Stimulated activated CD4-positive, alpha-beta T cell treated with anti-CD3 and anti-CD28 coated beads, Interleukin-12 subunit alpha, Interleukin-12 subunit beta, amount 100 ng/mL, for 24 hours (primary cell): ENCODE data around the gene DNAJB4.

Source experiments
- DNase-seq, 2 experiments: peaks; one replicate each; pipeline ENCODE4 v3.0.0-alpha.2; 2020; ENCODE audit warnings: low read depth in 2 of 2

Gene DNAJB4

DNA sequence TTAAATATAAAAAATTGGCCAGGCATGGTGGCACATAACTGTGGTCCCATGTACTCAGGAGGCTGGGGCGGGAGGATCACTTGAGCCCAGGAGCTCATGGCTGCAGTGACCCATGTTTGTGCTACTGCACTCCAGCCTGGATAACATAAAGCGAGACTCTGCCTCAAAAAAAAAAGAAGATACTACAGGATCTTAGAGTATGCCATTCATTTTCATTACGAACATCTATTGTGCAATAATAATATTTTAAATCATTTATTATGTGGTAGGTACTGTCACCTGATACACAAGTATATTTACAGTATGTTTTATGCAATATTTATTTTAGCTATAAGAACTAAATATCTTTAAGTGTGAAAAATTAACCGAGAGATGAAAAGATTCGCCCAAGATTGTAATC lies 31.7 kb downstream of the DNAJB4 start:
- DNase-seq, result no peak

DNA sequence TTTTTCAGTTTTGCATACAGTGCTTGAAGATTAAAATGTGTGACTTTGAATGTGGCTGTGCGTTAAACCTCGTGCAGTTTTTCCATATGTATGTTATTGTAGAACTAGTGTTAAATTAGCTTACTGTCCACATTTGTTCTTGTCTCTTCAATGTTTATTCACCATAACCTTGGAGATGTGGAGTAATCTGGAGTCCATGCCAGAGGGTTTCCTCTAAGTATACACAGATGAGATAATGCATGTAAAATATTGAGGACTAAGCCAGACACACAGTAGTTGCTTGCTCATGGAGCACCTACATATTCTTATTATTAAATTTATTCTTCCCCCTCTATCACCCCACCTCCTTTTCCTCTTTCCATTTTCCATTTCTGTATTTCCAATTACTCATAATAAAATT lies 33.3 kb downstream of the DNAJB4 start:
- DNase-seq, result no peak

- DNase-seq, result no peak
These were observed 33.8 kb downstream of the DNAJB4 start for GRCh38 chr1:78038491-78038939.

DNA sequence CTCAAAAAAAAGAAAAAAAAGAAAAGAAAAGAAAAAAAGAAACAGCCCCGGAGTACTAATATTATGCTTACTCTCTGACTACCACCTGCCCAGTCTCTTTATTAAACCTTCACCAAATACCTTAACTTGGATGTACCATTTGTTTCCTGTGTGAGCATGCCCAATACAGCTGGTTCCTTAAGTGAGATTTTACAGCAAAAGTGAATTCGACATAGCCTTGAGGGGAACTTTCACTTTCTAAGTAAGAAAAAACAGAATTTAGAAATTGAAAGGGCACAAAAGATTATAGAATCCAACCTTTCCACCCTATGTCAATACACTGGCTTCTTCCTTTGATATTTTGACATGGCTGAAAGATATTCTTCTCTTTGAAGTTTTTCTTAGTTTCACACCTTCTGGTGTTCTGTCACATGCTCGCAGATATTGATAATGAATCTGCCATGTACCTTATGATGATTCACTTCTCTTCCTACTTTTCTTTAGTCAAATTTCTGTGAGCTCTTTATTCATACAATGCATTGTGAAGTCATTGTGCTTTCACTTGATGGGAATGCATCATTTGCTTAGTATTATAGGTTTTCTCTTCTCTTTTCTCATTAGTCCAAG lies 35.8 kb downstream of the DNAJB4 start:
- DNase-seq, result no peak

GRCh38 chr1:78043436-78043835 lies 38.7 kb downstream of the DNAJB4 start:
- DNase-seq, result no peak

GRCh38 chr1:78044796-78045562 lies 40.2 kb downstream of the DNAJB4 start:
- no peak for DNase-seq

GRCh38 chr1:78045563-78045925 lies 40.8 kb downstream of the DNAJB4 start:
- DNase-seq, result no peak

- peak; percentile 23 to 30 for DNase-seq
These were observed 41.4 kb downstream of the DNAJB4 start, which contains the start of gene GIPC2 for GRCh38 chr1:78045926-78046778. TSS of gene GIPC2 (plus strand) at chr1:78045966. CDS start at chr1:78046095, 129 bp downstream.

- no peak for DNase-seq
These were observed 42.4 kb downstream of the DNAJB4 start for GRCh38 chr1:78047106-78047505.

- no peak for DNase-seq
These were observed 42.9 kb downstream of the DNAJB4 start for GRCh38 chr1:78047631-78048030.

DNA sequence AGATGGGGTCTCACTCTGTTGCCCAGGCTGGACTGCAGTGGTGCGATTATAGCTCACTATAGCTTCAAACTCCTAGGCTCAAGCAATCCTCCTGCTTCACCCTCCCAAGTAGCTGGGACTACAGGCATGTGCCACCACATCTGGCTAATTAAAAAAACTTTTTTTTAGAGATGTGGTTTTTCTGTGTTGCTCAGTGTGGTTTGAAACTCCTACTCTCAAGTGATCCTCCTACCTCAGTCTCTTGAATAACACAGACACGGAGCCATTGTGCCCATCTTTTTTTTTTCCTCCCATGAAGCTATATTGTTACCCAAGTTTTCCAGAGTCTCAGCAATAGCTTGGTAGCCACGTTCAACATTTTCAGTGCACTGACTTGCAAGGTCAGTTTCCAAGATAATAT lies 43.7 kb downstream of the DNAJB4 start:
- no peak for DNase-seq

DNA sequence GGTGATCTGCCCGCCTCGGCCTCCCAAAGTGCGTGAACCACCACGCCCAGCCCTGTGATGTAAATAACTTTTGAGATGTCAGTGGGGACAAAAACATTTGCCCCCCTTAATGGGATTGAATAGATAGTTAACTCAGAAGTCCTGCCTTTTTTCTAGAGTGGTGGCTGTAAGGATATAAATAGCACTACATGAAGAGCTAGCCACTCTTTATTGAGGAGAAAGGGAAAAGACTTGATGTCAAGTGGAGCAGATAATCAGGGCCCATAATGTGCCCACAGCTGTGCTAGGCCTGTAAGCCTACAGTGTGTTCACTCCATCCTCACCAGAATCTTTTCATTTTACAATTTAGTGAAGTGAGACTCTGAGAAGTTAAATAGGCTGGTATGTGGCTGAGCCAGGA lies 44.7 kb downstream of the DNAJB4 start:
- no peak for DNase-seq

DNA sequence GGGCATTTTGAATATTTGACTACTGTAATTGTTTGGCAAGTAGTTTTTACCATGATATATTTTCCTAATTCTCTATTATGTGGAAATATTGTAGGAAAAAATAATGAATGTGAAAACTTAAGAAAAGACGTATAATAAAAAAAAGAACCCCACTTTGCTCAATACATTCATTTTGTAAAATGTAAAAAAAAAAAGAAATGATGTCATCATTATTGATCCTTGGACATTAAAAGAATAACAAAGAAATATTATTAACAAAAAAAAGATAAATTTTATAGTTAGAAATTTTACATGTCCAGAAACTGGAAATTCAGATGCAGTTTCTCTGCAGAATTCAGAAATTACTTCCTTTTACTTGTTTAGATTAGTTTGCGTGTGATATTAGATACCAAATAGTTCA lies 46.3 kb downstream of the DNAJB4 start:
- no peak for DNase-seq

DNA sequence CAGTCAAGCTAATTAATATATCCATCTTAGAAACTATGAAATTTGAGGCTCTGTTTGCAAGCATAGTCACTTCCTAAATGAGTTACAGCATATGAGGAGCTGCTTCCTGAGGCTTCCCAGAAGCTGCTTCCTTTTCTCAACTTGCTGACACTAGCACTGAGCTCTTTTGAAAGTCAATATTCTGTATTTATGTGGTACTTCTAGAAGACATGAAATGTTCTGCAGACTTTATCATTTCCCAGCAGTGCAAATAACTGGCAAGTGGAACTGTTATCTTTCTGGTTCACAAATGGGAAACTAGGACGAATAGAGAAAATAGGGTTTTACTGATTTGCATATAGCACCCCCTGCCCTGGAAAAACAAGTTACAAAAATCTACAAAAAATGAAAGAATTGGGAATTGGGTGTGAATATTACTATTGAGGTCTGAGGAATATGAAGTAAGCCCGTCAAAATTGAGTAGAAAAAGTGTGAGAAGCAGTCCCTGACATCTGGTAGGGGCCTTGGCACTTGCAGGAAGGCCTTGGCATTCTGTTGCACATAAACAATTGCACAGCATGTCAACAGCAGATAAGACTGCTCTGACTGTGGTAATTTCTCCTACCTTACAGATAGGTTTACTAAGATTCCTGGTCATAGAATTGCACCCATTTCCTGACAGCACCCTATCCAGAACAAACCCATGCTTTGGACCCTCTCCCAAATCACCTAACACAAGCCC lies 48.1 kb downstream of the DNAJB4 start:
- no peak for DNase-seq

- no peak for DNase-seq
These were observed 48.8 kb downstream of the DNAJB4 start for GRCh38 chr1:78053498-78053897.

DNA sequence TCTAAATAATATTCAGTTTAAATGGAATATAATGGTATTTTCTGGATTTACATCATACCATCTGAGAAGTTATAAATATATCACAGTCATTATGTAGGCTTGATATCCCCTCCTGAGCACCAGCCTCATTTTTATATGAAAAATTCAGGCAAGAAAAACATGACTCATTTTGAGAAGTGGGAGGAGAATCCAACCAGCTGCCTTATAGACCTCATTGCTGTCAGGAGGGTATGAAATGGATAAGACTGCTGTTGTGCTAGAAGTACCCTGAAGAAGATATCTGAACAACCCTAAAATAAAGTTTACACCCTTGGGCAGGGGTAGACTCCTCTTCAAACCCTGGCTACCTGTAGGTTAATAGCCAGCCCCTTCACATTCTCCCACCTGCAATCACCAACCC lies 49.8 kb downstream of the DNAJB4 start:
- DNase-seq, result no peak

DNA sequence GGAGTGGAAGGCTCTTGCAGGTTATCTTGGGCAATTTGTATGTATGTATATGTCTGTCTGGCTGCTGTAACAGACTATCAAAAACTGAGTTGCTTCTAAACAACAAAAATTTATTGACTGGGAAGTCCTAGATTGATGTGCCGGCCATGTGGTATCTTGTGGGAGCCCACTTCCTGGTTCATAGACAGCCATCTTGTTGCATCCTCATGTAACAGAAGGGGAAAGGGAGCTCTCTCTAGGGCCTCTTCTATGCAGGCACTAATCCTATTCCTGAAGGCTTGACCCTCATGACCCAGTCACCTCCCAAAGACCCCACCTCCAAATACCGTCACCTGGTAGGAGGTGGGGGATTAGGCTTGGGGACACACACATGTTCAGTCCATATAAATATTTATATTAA lies 50.2 kb downstream of the DNAJB4 start:
- no peak for DNase-seq

GRCh38 chr1:78055565-78056132 lies 50.9 kb downstream of the DNAJB4 start:
- no peak for DNase-seq

- no peak for DNase-seq
These were observed 53.9 kb downstream of the DNAJB4 start for GRCh38 chr1:78058670-78059069.

DNA sequence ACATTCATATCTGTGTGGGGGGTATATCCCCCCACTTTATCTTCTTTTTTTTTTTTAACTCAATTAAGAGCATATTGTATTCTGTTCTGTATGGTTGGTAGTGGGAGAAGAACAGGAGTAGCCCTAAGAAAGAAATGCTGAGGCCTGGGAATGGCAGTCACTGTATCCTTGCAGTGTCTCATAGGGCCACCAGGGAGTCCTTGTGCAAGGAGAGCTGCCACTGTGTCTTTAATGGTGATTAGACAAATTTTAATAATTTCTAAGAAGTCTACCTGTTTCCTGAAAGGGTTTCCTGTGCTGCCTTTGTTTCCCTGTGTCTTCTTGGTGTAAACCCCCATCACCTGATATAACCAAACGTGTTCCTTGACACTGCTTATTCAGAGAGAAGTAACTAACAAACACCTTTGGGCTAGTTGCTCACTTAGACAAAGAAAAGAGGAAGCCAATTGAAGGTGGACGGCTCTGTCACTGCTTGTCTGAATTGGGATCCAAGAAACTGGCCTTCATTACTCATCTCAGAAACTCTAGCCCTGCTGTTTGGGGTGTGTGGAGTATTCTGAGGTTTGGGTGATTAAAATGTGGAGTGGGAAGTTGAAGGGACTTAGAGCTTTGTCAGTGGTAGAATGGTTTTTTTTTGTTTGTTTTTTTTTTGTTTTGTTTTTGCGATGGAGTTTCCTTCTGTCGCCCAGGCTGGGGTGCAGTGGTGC lies 56.3 kb downstream of the DNAJB4 start:
- DNase-seq, result no peak
